Duodenal mucosa (tissue), 2 donors: ENCODE measurements around the gene JAK3.

Source experiments
- H3K27ac ChIP-seq: one replicate; pipeline ENCODE4 v1.7.0; 2013; ENCODE audit warnings: low read depth, low read length
- H3K27me3 ChIP-seq, 2 donors: one replicate each; pipeline ENCODE4 v1.7.0; 2013; ENCODE audit warnings: low read length in 2 of 2, control low read depth in 1 of 2; ENCODE audit not compliant: insufficient read depth in 2 of 2, control insufficient read depth in 1 of 2
- H3K36me3 ChIP-seq, 2 donors: one replicate each; pipeline ENCODE4 v1.7.0; 2013; ENCODE audit warnings: low read length in 2 of 2, control low read depth in 1 of 2; ENCODE audit not compliant: insufficient read depth in 2 of 2, control insufficient read depth in 1 of 2
- H3K4me1 ChIP-seq, 2 donors: one replicate each; pipeline ENCODE4 v1.7.0; 2013; ENCODE audit warnings: low read length in 2 of 2, control low read depth in 1 of 2; ENCODE audit not compliant: insufficient read depth in 2 of 2, control insufficient read depth in 1 of 2
- H3K4me3 ChIP-seq, 2 donors: one replicate each; pipeline ENCODE4 v1.7.0; 2013; ENCODE audit warnings: low read length in 2 of 2, low read depth in 1 of 2
- H3K9ac ChIP-seq, 2 donors: one replicate each; pipeline ENCODE4 v1.7.0; 2013; ENCODE audit warnings: low read length in 2 of 2, low read depth in 1 of 2
- H3K9me3 ChIP-seq, 2 donors: one replicate each; pipeline ENCODE4 v1.7.0; 2013; ENCODE audit warnings: low read length in 2 of 2, control low read depth in 1 of 2; ENCODE audit not compliant: control insufficient read depth in 1 of 2

JAK3 gene

DNA sequence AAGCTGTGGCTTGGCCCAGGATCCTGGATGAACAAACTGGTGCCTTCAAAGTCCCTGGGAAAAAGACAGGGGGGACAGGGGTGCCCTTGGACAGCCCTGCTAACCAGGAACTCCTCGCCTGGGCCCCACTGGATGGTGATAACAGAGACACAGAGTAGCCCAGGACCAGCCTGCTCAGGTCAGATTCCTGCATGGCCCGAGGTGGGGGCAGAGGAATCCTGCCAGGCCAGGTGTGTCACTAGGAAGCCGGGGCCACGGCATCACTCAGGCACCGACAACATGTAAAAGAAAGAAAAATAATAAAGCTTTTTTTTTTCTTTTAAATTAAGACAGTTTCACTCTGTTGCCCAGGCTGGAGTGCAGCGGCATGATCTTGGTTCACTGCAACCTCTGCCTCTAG is 6.3 kb upstream of the JAK3 start:
- Histone ChIP-seq H3K4me1 (peaks cover 4 to 7% of the 10 kb centered on the region in 2 donors), H3K36me3 (no peaks in the 10 kb centered on the region), H3K9me3 (no peaks in the 10 kb centered on the region), H3K27ac (no peak overlapping the region), H3K9ac (no peak overlapping the region), H3K27me3 (no peaks in the 10 kb centered on the region), H3K4me3 (no peak overlapping the region)

DNA sequence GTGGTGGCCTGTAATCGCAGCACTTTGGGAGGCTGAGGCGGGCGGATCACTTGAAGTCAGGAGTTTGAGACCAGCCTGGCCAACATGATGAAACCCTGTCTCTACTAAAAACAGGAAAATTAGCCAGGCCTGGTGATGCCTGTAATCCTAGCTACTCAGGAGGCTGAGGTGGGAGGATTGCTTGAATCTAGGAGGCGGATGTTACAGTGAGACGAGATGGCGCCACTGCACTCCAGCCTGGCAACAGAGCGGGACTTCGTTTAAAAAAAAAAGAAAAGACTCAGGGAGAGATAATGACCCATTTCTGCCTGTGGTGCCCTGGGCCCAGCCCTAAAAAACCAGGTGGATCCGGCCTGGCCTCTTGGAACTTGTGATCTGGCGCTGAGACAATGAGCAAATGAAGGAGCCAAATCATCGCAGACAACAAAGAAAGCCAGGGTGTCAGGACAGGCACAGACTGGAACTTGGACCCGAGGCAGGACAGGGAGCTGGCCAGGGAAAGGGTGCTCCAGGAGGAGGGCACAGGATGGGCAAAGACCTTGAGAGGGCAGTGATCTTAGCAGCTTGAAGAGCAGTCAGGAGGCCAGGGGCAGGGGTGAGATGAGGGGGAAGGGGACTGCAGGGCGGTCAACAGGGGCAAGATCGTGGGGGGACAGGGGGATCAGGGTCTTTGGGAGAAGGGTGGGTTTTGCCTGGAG is 962 bp upstream of the JAK3 start:
- H3K4me1 ChIP-seq, result peaks cover 7 to 10% of the 10 kb centered on the region in 2 donors
- H3K27me3 ChIP-seq, result peaks cover 0 to 3% of the 10 kb centered on the region in 2 donors
- no peaks in the 10 kb centered on the region for H3K36me3 ChIP-seq
- H3K9ac ChIP-seq, result no peak overlapping the region
- H3K27ac ChIP-seq, result no peak overlapping the region
- no peaks in the 10 kb centered on the region for H3K9me3 ChIP-seq
- no peak overlapping the region for H3K4me3 ChIP-seq

DNA sequence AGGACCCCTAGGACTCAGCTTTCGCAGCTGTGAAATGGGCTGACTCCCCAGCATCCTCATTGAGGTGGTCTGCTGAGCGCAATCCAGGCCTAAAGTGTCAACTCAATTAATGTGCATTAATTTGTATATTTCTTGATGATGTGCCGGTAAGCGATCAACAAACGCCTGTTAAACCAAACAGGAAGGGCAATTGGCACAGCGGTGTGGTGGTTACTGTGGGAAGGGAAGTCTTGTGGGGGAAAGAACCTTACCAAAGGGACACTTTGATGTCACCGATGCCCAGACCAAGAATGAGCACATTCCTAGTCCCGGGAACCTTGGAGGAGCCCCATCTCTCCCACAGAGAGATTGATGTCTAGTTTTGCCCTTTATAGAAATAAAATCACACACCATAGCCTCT is 1.6 kb downstream of the JAK3 start:
- H3K9ac ChIP-seq, result no peak overlapping the region
- H3K9me3 ChIP-seq, result no peaks in the 10 kb centered on the region
- H3K4me3 ChIP-seq, result peak overlapping the region in 1 of 2 donors; percentile 9
- peaks cover 10 to 11% of the 10 kb centered on the region in 2 donors for H3K4me1 ChIP-seq
- peaks cover 0 to 1% of the 10 kb centered on the region in 2 donors for H3K36me3 ChIP-seq
- H3K27ac ChIP-seq, result no peak overlapping the region
- H3K27me3 ChIP-seq, result peaks cover 0 to 3% of the 10 kb centered on the region in 2 donors

DNA sequence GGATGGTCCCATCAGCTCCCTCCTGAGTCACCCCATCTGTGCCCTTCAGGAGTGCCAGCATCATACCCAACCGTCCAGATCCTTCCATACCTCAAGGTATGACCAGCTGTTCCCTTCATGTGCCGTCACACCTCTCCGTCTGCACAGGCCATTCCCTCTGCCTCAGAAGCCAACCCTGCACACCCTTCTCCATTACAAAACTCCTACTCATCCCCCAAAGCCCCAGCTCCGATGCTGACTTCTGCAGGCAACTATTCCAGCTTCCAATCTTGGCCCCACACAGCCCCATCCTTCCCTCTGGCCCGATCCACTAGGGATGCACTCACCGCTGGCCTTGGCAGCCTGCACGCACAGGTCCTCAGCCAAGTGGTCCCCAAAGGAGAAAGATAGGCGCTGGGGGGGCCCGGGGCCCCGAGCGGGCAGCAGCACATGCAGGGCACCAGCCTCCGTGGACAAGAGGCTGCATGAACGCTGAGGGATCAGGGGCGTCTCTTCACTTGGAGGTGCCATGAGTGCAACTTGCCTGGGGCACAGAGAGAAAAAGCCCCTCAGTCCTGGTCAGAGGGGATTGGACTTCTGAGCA is 3.8 kb downstream of the JAK3 start:
- peaks cover 0 to 7% of the 10 kb centered on the region in 2 donors for H3K36me3 ChIP-seq
- H3K4me3 ChIP-seq, result no peak overlapping the region
- peaks cover 0 to 3% of the 10 kb centered on the region in 2 donors for H3K27me3 ChIP-seq
- H3K9ac ChIP-seq, result no peak overlapping the region
- H3K4me1 ChIP-seq, result peaks cover 4 to 6% of the 10 kb centered on the region in 2 donors
- H3K9me3 ChIP-seq, result no peaks in the 10 kb centered on the region
- no peak overlapping the region for H3K27ac ChIP-seq

DNA sequence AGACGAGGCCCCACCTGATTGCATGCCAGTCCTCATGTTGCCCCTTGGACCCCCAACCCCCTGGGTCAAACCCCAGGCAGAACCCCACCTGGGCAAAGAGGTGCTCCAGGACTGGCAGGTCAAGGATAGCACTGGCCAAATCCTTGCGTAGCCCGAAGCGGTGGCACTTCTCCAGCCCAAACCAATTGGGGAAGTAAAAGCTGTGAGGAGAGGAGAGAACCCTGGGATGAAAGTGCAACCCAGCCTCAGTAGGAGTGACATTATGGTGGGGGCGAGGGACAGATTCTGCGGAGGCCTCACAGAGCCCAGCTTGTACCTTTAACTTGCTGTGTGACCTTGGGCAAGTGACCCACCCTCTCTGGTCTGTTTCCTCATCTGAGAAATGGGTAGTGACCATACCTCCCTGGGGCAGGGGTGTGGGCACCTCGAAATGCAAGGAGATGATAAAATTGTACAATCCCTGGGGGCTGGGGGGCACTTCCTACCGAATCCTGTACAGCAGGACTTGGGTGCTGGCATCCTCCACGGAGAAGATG is 4.4 kb downstream of the JAK3 start:
- peaks cover 0 to 3% of the 10 kb centered on the region in 2 donors for H3K27me3 ChIP-seq
- no peak overlapping the region for H3K27ac ChIP-seq
- peaks cover 0 to 7% of the 10 kb centered on the region in 2 donors for H3K36me3 ChIP-seq

DNA sequence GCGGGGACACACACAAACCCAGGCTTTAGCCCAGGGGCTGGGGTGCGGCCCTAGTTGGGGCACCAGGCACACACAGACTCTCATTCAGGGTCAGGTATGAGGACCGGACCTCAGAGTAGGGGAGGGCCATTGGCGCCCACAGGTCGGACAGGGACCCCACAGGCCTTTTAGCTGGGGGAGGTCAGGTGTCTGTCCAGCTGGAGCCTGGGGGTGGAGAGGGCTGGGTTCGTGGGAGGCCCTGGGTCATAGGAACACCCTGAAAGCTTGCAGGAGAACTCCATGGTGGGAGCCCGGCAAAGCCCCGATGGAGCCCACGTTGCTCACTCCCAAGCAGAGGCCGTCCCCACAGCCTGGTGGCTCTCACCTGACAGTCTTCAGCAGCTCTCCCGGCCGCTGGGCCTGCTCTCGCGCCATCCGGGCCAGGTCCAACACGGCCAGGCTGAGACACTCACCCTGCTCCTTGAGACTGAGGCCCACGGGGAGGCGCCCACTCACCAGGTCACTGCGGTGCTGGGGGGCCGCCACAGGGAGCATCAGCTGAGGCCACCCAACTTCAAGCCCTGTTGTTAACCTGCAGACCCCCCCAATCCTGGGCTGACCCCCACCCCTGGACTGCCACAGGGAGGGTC is 5.0 kb downstream of the JAK3 start:
- Histone ChIP-seq H3K9me3 (no peaks in the 10 kb centered on the region), H3K9ac (no peak overlapping the region), H3K4me1 (peaks cover under 1 to 4% of the 10 kb centered on the region in 2 donors), H3K27me3 (peaks cover 0 to under 1% of the 10 kb centered on the region in 2 donors), H3K27ac (no peak overlapping the region), H3K4me3 (no peak overlapping the region), H3K36me3 (peaks cover 0 to 7% of the 10 kb centered on the region in 2 donors)

More for the DNA sequence above, 4.4 kb downstream of the JAK3 start:
- H3K4me1 ChIP-seq, result peaks cover 4 to 6% of the 10 kb centered on the region in 2 donors
- no peak overlapping the region for H3K4me3 ChIP-seq
- H3K9ac ChIP-seq, result no peak overlapping the region
- H3K9me3 ChIP-seq, result no peaks in the 10 kb centered on the region

DNA sequence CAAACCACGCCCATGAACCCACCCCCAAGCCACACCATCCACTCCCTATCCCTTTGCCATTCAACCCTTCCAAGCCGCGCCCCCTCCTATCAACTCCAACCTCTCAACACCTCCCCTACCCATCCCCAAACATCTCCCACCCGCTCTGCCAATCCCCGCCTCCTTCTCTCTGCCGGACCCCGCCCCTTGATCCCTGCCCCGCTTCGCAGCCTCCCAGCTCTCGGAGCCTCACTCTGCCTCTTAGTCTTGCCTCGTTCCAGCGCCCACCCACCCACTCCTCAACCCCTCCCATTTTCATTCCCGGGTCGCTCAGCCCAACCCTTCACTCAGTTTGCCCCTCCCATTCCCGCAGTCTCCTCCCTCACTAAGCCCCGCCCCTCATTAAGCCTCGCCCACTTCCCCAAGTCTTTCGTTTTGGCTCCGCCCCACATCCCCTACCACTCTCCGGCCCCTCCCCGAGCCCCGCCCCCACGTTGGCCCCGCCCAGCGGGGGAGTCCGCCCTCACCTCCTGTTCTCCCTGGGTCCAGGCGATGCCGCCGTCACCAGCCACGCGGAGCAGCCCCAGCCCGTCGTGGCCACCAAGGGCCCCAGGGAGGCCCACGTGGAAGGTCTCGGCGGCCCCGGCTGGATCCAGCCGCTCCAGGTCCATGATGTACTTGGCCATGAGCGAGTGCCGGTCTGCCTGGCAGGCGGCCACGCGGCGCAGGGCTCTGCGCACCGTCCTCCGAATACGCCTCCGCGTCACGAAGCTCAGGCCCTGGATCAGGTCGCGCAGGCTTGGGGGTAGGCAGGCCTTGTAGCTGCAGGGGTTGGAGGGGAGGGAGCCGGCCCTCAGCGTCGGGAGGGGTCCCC is 5.7 kb downstream of the JAK3 start:
- Histone ChIP-seq H3K27ac (no peak overlapping the region), H3K4me3 (no peak overlapping the region), H3K9ac (no peak overlapping the region), H3K9me3 (no peaks in the 10 kb centered on the region), H3K4me1 (peaks cover 0 to 4% of the 10 kb centered on the region in 2 donors), H3K36me3 (peaks cover 0 to 7% of the 10 kb centered on the region in 2 donors), H3K27me3 (no peaks in the 10 kb centered on the region)

DNA sequence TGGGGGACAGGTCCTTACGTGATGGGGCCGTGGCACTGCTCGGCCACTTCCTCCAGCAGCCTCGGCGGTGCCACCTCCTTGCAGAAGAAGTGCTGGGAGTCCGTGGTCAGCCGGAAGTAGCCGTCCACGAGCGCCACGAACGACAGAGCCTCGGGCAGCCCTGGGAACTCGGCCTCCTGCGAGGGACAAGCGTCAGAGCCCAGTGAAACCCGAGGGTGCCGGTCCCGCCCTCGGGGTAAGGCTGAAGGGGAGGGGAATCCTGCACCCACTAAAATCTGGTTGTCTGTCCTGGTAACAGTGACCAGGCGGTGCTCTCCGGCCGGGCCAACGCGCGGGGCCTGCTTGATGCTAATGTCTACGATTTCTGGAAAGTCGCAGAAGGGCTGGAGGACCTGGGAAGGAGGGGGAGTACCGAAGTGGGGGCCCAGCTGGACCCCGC is 6.4 kb downstream of the JAK3 start:
- Histone ChIP-seq H3K27me3 (no peaks in the 10 kb centered on the region), H3K4me1 (peaks cover 0 to 4% of the 10 kb centered on the region in 2 donors), H3K36me3 (peaks cover 0 to 7% of the 10 kb centered on the region in 2 donors), H3K9me3 (no peaks in the 10 kb centered on the region), H3K27ac (no peak overlapping the region), H3K9ac (no peak overlapping the region), H3K4me3 (no peak overlapping the region)

DNA sequence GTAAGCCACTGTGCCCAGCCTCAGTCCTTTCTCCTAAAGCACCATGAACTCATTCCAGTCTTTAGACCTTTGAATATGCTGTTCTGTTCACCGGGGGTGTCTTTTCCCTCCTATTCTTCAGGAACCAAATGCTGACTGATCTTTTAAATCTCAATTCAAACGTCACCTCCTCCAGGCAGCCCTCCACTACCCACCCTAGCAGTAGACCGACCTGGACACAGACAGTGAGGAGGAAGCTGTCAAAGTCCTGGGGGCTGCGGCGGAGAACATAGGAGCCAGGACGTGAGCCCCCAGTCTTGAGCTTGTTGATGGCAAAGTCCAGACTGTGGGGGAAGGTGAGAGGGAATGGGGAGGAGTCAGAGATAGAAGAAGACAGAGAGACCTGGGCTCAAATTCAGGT is 7.8 kb downstream of the JAK3 start:
- H3K27me3 ChIP-seq, result no peaks in the 10 kb centered on the region
- H3K4me1 ChIP-seq, result peaks cover 0 to 4% of the 10 kb centered on the region in 2 donors
- no peaks in the 10 kb centered on the region for H3K9me3 ChIP-seq
- no peak overlapping the region for H3K4me3 ChIP-seq
- H3K9ac ChIP-seq, result no peak overlapping the region
- H3K27ac ChIP-seq, result no peak overlapping the region
- H3K36me3 ChIP-seq, result peaks cover 0 to 7% of the 10 kb centered on the region in 2 donors
